Peyer's patch (tissue), 4 donors: ENCODE results near the gene GNMT. TPM values are rescaled to one million over a fixed set of nuclear protein-coding genes. Genes with fewer than 3 reads are reported as not detected.
"Not testable (repeated sequence)": the region's sequence is repeated elsewhere in the genome, so short reads cannot be mapped to it uniquely, and the experiment has no call there.

Experiments
- DNase-seq, 3 donors: peaks; one replicate each; pipeline ENCODE4 v3.0.0-alpha.2; 2017 to 2019
- H3K27ac ChIP-seq, 4 donors: fragments of 200-600 bp; sonication (generic); one replicate each; pipeline ENCODE4 v1.5.1; 2016 to 2019
- H3K27me3 ChIP-seq, 2 donors: fragments of 200-600 bp; sonication (generic); one replicate each; pipeline ENCODE4 v1.5.1; 2019
- H3K36me3 ChIP-seq, 3 donors: fragments of 200-600 bp; sonication (generic); one replicate each; pipeline ENCODE4 v1.5.1; 2016 to 2019
- H3K4me1 ChIP-seq, 4 donors: fragments of 200-600 bp; sonication (generic); one replicate each; pipeline ENCODE4 v1.5.1; 2016 to 2019
- H3K4me3 ChIP-seq, 4 donors: fragments of 200-600 bp; sonication (generic); 1 replicate in 3 of 4; 2 replicates in 1 of 4; pipeline ENCODE4 v1.5.1; 2016 to 2019; ENCODE audit warnings: mild to moderate bottlenecking in 1 of 4
- H3K9me3 ChIP-seq, 4 donors: fragments of 200-600 bp; sonication (generic); one replicate each; pipeline ENCODE4 v1.5.1; 2016 to 2019; ENCODE audit warnings: mild to moderate bottlenecking in 1 of 4
- CTCF ChIP-seq, 6 experiments: fragments of 450-650 bp in 4 of 6; fragments of 200-600 bp in 2 of 6; sonication (generic) in 1 of 6; IDR thresholded peaks; one replicate each; pipeline ENCODE4 v1.5.1; 2017 to 2019; ENCODE audit warnings: antibody characterized with exemption in 6 of 6, mild to moderate bottlenecking in 3 of 6, moderate library complexity in 1 of 6
- POLR2A ChIP-seq, 2 donors: fragments of 450-650 bp; IDR thresholded peaks; one replicate each; pipeline ENCODE4 v1.5.1; 2017; ENCODE audit warnings: antibody characterized with exemption in 2 of 2, mild to moderate bottlenecking in 2 of 2, moderate library complexity in 2 of 2
- total RNA-seq, 4 donors: library from RNA; depleted of rRNA; stranded (reverse); fragments of >200 nt; gene quantifications; one replicate each; pipeline ENCODE4 v1.1.0, GENCODE V29; 2016

GNMT gene
- total RNA-seq, 4 donors from 2014 or later, result 4.3 TPM; not detected in 3

GRCh38 chr6:42938987-42939809 is 21.4 kb upstream of the GNMT start:
- peak in 2 of 3 donors; percentile 75 for DNase-seq
- no peaks in the 10 kb centered on the region for H3K27me3 ChIP-seq
- peak overlapping the region in 2 of 4 donors; percentile 11 to 26 for H3K4me3 ChIP-seq
- H3K4me1 ChIP-seq, result peaks cover 0 to 4% (median 1%) of the 10 kb centered on the region in 4 donors
- H3K27ac ChIP-seq, result peak overlapping the region in 3 of 4 donors; percentile 9 to 84 (median 74)
- H3K36me3 ChIP-seq, result peaks cover 0 to 54% (median 0%) of the 10 kb centered on the region in 3 donors
- peak in 1 of 2 donors; percentile 46 for TF ChIP-seq POLR2A (IDR thresholded peaks at IDR 0.05)
- TF ChIP-seq CTCF (IDR thresholded peaks at IDR 0.05), result peak in 1 of 6 experiments; percentile 18
- no peaks in the 10 kb centered on the region for H3K9me3 ChIP-seq

- peak overlapping the region in 2 of 4 donors; percentile 68 to 73 for H3K27ac ChIP-seq
- H3K27me3 ChIP-seq, result no peaks in the 10 kb centered on the region
- peaks cover 0 to 4% (median 1%) of the 10 kb centered on the region in 4 donors for H3K4me1 ChIP-seq
- H3K36me3 ChIP-seq, result peaks cover 0 to 48% (median 0%) of the 10 kb centered on the region in 3 donors
- DNase-seq, result no peak
- no peak overlapping the region for H3K4me3 ChIP-seq
- H3K9me3 ChIP-seq, result no peaks in the 10 kb centered on the region
- TF ChIP-seq CTCF (IDR thresholded peaks at IDR 0.05) (no peak), POLR2A (IDR thresholded peaks at IDR 0.05) (no peak)
These were observed 20.8 kb upstream of the GNMT start for GRCh38 chr6:42939810-42940167.

GRCh38 chr6:42940493-42941045 is 20.0 kb upstream of the GNMT start:
- H3K27me3 ChIP-seq, result no peaks in the 10 kb centered on the region
- TF ChIP-seq POLR2A (IDR thresholded peaks at IDR 0.05) (no peak), CTCF (IDR thresholded peaks at IDR 0.05) (no peak)

GRCh38 chr6:42941356-42941755 is 19.2 kb upstream of the GNMT start:
- H3K27me3 ChIP-seq, H3K4me1 ChIP-seq, H3K9me3 ChIP-seq, H3K27ac ChIP-seq, H3K4me3 ChIP-seq, DNase-seq: not testable (repeated sequence)
- H3K36me3 ChIP-seq, result peaks cover 0 to 32% (median 0%) of the 10 kb centered on the region in 3 donors

More at GRCh38 chr6:42940493-42941045, 20.0 kb upstream of the GNMT start:
- Histone ChIP-seq H3K4me1 (peaks cover 0 to under 1% (median 0%) of the 10 kb centered on the region in 4 donors), H3K4me3 (no peak overlapping the region), H3K9me3 (no peaks in the 10 kb centered on the region), H3K36me3 (peaks cover 0 to 40% (median 0%) of the 10 kb centered on the region in 3 donors), H3K27ac (peak overlapping the region in 2 of 4 donors; percentile 68 to 73)
- no peak for DNase-seq

GRCh38 chr6:42942444-42942843 is 18.1 kb upstream of the GNMT start:
- Histone ChIP-seq H3K27ac (no peak overlapping the region), H3K4me3 (no peak overlapping the region), H3K36me3 (peaks cover 0 to 23% (median 0%) of the 10 kb centered on the region in 3 donors), H3K27me3 (no peaks in the 10 kb centered on the region), H3K9me3 (no peaks in the 10 kb centered on the region), H3K4me1 (no peaks in the 10 kb centered on the region)
- DNase-seq, result no peak
- TF ChIP-seq CTCF (IDR thresholded peaks at IDR 0.05) (no peak), POLR2A (IDR thresholded peaks at IDR 0.05) (no peak)

GRCh38 chr6:42947950-42948349 is 12.6 kb upstream of the GNMT start:
- TF ChIP-seq CTCF (IDR thresholded peaks at IDR 0.05) (no peak), POLR2A (IDR thresholded peaks at IDR 0.05) (no peak)
- no peaks in the 10 kb centered on the region for H3K9me3 ChIP-seq

More at GRCh38 chr6:42947950-42948349, 12.6 kb upstream of the GNMT start:
- Histone ChIP-seq H3K27me3 (no peaks in the 10 kb centered on the region), H3K27ac (no peak overlapping the region), H3K36me3 (no peaks in the 10 kb centered on the region), H3K4me3 (no peak overlapping the region), H3K4me1 (no peaks in the 10 kb centered on the region)
- no peak for DNase-seq
